Hepatocyte (in vitro differentiated cells): Measurements from ENCODE around the gene EWSR1. TPM values are rescaled to one million over a fixed set of nuclear protein-coding genes. Genes with fewer than 3 reads are reported as not detected.

ENCODE experiments used
- DNase-seq: peaks from one replicate; pipeline ENCODE4 v3.0.0-alpha.2; 2016; ENCODE audit warnings: low spot score
- H2AFZ ChIP-seq: fragments of 200-600 bp; sonication (generic); 2 replicates; pipeline ENCODE4 v1.6.0; 2016; ENCODE audit warnings: antibody characterized with exemption, mild to moderate bottlenecking
- H3K27ac ChIP-seq: fragments of 200-600 bp; sonication (generic); 2 replicates; pipeline ENCODE4 v1.5.1; 2016; ENCODE audit warnings: mild to moderate bottlenecking
- H3K27me3 ChIP-seq: fragments of 200-600 bp; sonication (generic); 2 replicates; pipeline ENCODE4 v1.6.1; 2016
- H3K36me3 ChIP-seq: fragments of 200-600 bp; sonication (generic); replicated peaks from 2 replicates; pipeline ENCODE4 v1.5.1; 2016; ENCODE audit warnings: low read depth; ENCODE audit not compliant: insufficient read depth
- H3K4me1 ChIP-seq: fragments of 200-600 bp; sonication (generic); 2 replicates; pipeline ENCODE4 v1.5.1; 2016; ENCODE audit warnings: mild to moderate bottlenecking, moderate library complexity; ENCODE audit not compliant: insufficient read depth
- H3K4me2 ChIP-seq: fragments of 200-600 bp; sonication (generic); 2 replicates; pipeline ENCODE4 v1.6.0; 2016
- H3K4me3 ChIP-seq: fragments of 200-600 bp; sonication (generic); 2 replicates; pipeline ENCODE4 v1.5.1; 2016; ENCODE audit warnings: mild to moderate bottlenecking
- H3K79me2 ChIP-seq: fragments of 200-600 bp; sonication (generic); 2 replicates; pipeline ENCODE4 v1.6.0; 2017; ENCODE audit warnings: mild to moderate bottlenecking
- H3K9me2 ChIP-seq: fragments of 200-600 bp; sonication (generic); replicated peaks from 2 replicates; pipeline ENCODE4 v1.6.0; 2017; ENCODE audit warnings: mild to moderate bottlenecking; ENCODE audit not compliant: insufficient read depth
- H3K9me3 ChIP-seq: fragments of 200-600 bp; sonication (generic); 2 replicates; pipeline ENCODE4 v1.5.1; 2016; ENCODE audit warnings: low read depth, mild to moderate bottlenecking
- H4K20me1 ChIP-seq: fragments of 200-600 bp; sonication (generic); 2 replicates; pipeline ENCODE4 v1.6.0; 2016; ENCODE audit warnings: mild to moderate bottlenecking; ENCODE audit not compliant: insufficient read depth, poor library complexity, severe bottlenecking
- EZH2 ChIP-seq: fragments of 200-600 bp; sonication (generic); IDR thresholded peaks from 2 replicates; pipeline ENCODE4 v1.6.1; 2016; ENCODE audit warnings: antibody characterized with exemption, mild to moderate bottlenecking, borderline replicate concordance
- EZH2phosphoT487 ChIP-seq: fragments of 200-600 bp; sonication (generic); IDR thresholded peaks from one replicate; pipeline ENCODE4 v1.6.1; 2018; ENCODE audit warnings: antibody characterized with exemption, mild to moderate bottlenecking, low read depth, moderate library complexity; ENCODE audit not compliant: unreplicated experiment, severe bottlenecking
- WGBS: methylation state at CpG from one replicate; pipeline ENCODE4 v1.1.6; 2016; ENCODE audit warnings: low lambda C conversion rate; ENCODE audit errors: missing lambda C conversion rate; 5-methylcytosine and 5-hydroxymethylcytosine counted together
- polyA plus RNA-seq: library from polyadenylated mRNA; unstranded; fragments of >200 nt; fragmentation: Nextera tagmentation; extraction: Ambion mirVana; gene quantifications from 2 replicates; pipeline ENCODE4 v1.2.1, GENCODE V29; 2016
- total RNA-seq: library from RNA; depleted of rRNA; stranded (reverse); fragments of >200 nt; gene quantifications from 2 replicates; pipeline ENCODE4 v1.2.3, GENCODE V29; 2014
- TF ChIP-seq, protein P1 (sequence below): fragments of 200-600 bp; sonication (generic); IDR thresholded peaks from 2 replicates; pipeline ENCODE4 v1.5.1; 2016; ENCODE audit warnings: antibody characterized with exemption, mild to moderate bottlenecking; ENCODE audit not compliant: poor library complexity

The EWSR1 gene
- total and polyA plus RNA-seq, 2 experiments from 2014 or later, result 161 to 269 TPM

DNA sequence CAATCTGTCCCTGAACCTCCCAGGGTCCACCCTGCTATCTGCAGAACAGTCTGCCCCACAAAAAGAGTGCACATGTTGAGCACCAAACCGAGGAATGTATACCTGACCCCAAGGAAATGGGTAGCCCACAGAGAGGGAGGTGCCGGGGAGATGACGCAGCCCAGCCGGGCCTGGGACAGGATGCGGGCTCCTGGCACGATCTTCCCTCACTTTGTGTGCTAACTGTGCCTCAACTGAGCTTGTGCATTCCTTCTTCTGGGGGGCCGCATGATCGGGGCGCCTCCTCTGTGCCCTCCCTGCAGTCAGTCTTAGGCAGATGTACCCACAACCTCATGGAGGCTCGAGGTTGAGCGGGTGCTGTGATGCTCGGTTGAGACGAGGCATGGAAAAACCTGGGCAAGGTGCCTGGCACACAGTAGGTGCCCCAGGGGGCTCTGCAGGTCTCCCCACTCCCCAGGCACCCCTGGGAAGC is 40.8 kb downstream of the EWSR1 start:
- H3K36me3 ChIP-seq, result no peaks in the 10 kb centered on the region
- no peak overlapping the region for H3K4me3 ChIP-seq
- no peak for DNase-seq
- H4K20me1 ChIP-seq, result no peaks in the 10 kb centered on the region
- no peak for TF ChIP-seq EZH2
- TF ChIP-seq, protein P1, sequence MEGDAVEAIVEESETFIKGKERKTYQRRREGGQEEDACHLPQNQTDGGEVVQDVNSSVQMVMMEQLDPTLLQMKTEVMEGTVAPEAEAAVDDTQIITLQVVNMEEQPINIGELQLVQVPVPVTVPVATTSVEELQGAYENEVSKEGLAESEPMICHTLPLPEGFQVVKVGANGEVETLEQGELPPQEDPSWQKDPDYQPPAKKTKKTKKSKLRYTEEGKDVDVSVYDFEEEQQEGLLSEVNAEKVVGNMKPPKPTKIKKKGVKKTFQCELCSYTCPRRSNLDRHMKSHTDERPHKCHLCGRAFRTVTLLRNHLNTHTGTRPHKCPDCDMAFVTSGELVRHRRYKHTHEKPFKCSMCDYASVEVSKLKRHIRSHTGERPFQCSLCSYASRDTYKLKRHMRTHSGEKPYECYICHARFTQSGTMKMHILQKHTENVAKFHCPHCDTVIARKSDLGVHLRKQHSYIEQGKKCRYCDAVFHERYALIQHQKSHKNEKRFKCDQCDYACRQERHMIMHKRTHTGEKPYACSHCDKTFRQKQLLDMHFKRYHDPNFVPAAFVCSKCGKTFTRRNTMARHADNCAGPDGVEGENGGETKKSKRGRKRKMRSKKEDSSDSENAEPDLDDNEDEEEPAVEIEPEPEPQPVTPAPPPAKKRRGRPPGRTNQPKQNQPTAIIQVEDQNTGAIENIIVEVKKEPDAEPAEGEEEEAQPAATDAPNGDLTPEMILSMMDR, result no peak
- TF ChIP-seq EZH2phosphoT487, result no peak
- H3K27ac ChIP-seq, result no peak overlapping the region
- peaks cover 11% of the 10 kb centered on the region for H3K4me1 ChIP-seq
- H2AFZ ChIP-seq, result no peak overlapping the region
- no peaks in the 10 kb centered on the region for H3K9me3 ChIP-seq
- no peaks in the 10 kb centered on the region for H3K9me2 ChIP-seq
- 79% methylated on average over 13 of the region's 13 CpGs for WGBS
- peaks cover 10% of the 10 kb centered on the region for H3K79me2 ChIP-seq
- peaks cover 12% of the 10 kb centered on the region for H3K27me3 ChIP-seq
- peak overlapping the region; percentile 98 for H3K4me2 ChIP-seq

DNA sequence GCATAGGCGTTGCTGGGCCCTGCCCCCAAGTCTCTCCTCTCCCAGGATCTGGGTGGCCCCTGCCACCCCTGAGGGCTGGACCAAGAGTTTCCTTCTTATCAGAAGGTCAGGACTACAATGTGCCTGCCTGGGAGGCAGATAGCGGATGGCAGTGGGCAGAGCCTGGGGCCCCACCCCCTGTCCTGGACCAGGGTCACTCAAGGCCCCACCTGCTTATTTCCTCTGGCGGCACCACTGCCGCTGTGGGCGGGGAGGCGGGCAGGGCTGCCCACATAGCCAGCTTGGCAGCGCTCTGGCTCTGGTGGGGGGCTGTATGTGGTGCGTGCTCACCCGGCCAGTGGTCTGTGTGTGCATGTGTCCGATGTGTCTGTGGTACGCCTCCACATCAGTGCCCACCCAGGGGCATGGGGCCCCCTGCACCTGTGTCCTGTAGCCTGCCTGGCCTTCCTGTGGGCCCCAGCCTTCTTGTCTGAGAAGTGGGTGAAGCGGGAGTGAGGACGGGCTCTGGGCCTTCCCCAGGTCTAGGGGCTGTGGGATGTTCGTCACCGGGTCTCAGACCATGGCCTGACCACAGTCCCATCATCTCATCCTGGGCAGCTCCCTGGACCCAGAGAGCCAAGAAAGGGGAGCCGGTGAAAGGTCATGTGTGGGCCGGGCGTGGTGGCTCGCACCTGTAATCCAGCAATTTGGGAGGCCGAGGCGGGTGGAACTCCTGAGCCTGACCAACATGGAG is 41.4 kb downstream of the EWSR1 start:
- peak overlapping the region; percentile 98 for H3K4me2 ChIP-seq
- peaks cover 10% of the 10 kb centered on the region for H3K79me2 ChIP-seq
- H2AFZ ChIP-seq, result no peak overlapping the region
- DNase-seq, result no peak
- no peaks in the 10 kb centered on the region for H4K20me1 ChIP-seq
- H3K9me2 ChIP-seq, result no peaks in the 10 kb centered on the region
- peaks cover 18% of the 10 kb centered on the region for H3K27me3 ChIP-seq
- TF ChIP-seq, protein P1, result no peak
- TF ChIP-seq EZH2phosphoT487 (no peak), EZH2 (no peak)
- H3K9me3 ChIP-seq, result no peaks in the 10 kb centered on the region
- no peak overlapping the region for H3K4me3 ChIP-seq
- no peak overlapping the region for H3K27ac ChIP-seq
- 90% methylated on average over 21 of the region's 21 CpGs for WGBS
- H3K36me3 ChIP-seq, result no peaks in the 10 kb centered on the region
- H3K4me1 ChIP-seq, result peaks cover 14% of the 10 kb centered on the region

DNA sequence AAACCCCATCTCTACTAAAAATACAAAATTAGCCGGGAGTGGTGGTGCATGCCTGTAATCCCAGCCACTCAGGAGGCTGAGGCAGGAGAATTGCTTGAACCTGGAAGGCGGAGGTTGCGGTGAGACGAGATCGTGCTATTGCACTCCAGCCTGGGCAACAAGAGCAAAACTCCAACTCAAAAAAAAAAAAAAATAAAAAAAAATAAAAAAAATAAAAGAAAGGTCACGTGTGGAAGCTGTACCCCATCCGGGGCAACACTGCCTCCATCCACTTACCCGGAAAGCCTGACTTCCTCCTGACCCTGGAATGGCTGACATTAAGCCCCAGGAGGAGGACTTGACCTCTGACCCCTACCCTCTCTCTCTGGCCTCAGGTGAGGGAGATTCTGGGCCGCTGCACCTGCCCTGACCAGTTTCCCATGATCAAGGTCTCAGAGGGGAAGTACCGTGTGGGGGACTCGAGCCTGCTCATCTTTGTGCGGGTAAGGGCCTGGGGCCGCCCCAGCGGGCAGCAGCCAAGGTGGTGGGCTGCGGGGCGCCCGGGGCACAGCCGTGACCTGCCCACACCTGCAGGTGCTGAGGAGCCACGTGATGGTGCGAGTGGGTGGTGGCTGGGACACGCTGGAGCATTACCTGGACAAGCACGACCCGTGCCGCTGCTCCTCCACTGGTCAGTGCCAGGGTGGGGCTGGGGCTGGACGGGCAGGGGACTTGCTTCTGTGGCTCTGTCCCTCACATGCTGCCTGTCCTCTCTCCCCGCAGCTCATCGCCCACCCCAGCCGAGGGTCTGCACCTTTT is 42.2 kb downstream of the EWSR1 start:
- Histone ChIP-seq H3K9me3 (no peaks in the 10 kb centered on the region), H3K4me2 (peak overlapping the region; percentile 16), H3K79me2 (peaks cover 10% of the 10 kb centered on the region), H3K9me2 (no peaks in the 10 kb centered on the region), H3K27ac (no peak overlapping the region), H3K4me3 (no peak overlapping the region), H4K20me1 (no peaks in the 10 kb centered on the region), H2AFZ (no peak overlapping the region), H3K36me3 (no peaks in the 10 kb centered on the region), H3K27me3 (peaks cover 26% of the 10 kb centered on the region), H3K4me1 (peaks cover 18% of the 10 kb centered on the region)
- TF ChIP-seq EZH2phosphoT487 (no peak), EZH2 (no peak)
- TF ChIP-seq, protein P1, result no peak
- DNase-seq, result no peak
- 83% methylated on average over 22 of the region's 28 CpGs for WGBS
